GM23338 (cell line): ENCODE measurements around the gene GALNT7.

ENCODE experiments used
- CREB1 ChIP-seq: fragments of 250-450 bp; sonication (Bioruptor Pico); IDR thresholded peaks from 2 replicates; pipeline ENCODE4 v1.5.0; 2020; ENCODE audit warnings: low read depth, mild to moderate bottlenecking, moderate library complexity
- EZH2 ChIP-seq: fragments of 200-600 bp; sonication (generic); IDR thresholded peaks from one replicate; pipeline ENCODE4 v1.8.0; 2017; ENCODE audit warnings: antibody characterized with exemption, mild to moderate bottlenecking, low read depth; ENCODE audit not compliant: unreplicated experiment
- EZH2phosphoT487 ChIP-seq: fragments of 200-600 bp; sonication (generic); IDR thresholded peaks from one replicate; pipeline ENCODE4 v1.8.1; 2018; ENCODE audit warnings: antibody characterized with exemption; ENCODE audit not compliant: unreplicated experiment
- NANOG ChIP-seq: IDR thresholded peaks from 2 replicates; pipeline ENCODE4 v1.6.1; 2016; ENCODE audit warnings: antibody characterized with exemption, borderline replicate concordance
- POLR2AphosphoS5 ChIP-seq: IDR thresholded peaks from 2 replicates; pipeline ENCODE4 v1.6.1; 2016; ENCODE audit warnings: antibody characterized with exemption, low read depth
- STAT1 ChIP-seq: IDR thresholded peaks from one replicate; pipeline ENCODE4 v1.6.1; 2016; ENCODE audit warnings: antibody characterized with exemption; ENCODE audit not compliant: unreplicated experiment
- TF ChIP-seq, protein P1 (sequence below), 2 experiments: fragments of 200-600 bp in 1 of 2; sonication (generic) in 1 of 2; conservative IDR thresholded peaks; 2 replicates each; pipeline versions ENCODE4 v1.5.1 to v1.6.1; 2016 to 2017; ENCODE audit warnings: antibody characterized with exemption in 2 of 2, low read depth in 2 of 2, mild to moderate bottlenecking in 2 of 2, moderate library complexity in 1 of 2
- TF ChIP-seq, protein P2 (sequence below): IDR thresholded peaks from one replicate; pipeline ENCODE4 v1.6.1; 2018; ENCODE audit warnings: antibody characterized with exemption; ENCODE audit not compliant: unreplicated experiment

DNA sequence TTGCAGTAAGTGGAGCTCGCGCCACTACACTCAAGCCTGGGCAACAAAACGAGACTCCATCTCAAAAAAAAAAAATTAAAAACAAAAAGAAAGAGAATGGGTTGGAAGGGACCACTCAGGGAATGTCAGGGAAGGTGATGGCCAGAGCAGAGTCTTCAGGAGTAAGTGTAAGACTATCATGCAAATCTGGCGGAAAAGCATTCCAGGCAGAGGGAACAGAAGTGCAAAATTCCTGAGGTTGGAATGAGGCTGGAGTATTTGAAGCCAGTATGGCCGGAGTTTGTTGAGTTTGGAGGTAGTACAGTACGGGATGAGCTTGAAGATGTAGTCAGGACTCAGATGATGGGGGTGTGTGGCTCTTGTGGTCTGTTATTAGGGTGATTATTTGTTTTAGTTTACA, 7.4 kb downstream of the GALNT7 start:
- TF ChIP-seq, protein P1, sequence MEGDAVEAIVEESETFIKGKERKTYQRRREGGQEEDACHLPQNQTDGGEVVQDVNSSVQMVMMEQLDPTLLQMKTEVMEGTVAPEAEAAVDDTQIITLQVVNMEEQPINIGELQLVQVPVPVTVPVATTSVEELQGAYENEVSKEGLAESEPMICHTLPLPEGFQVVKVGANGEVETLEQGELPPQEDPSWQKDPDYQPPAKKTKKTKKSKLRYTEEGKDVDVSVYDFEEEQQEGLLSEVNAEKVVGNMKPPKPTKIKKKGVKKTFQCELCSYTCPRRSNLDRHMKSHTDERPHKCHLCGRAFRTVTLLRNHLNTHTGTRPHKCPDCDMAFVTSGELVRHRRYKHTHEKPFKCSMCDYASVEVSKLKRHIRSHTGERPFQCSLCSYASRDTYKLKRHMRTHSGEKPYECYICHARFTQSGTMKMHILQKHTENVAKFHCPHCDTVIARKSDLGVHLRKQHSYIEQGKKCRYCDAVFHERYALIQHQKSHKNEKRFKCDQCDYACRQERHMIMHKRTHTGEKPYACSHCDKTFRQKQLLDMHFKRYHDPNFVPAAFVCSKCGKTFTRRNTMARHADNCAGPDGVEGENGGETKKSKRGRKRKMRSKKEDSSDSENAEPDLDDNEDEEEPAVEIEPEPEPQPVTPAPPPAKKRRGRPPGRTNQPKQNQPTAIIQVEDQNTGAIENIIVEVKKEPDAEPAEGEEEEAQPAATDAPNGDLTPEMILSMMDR (conservative IDR thresholded peaks at IDR 0.05; ENCODE audit: low read depth in 2 of 2) = no peak
- TF ChIP-seq EZH2 (no peak), EZH2phosphoT487 (no peak), POLR2AphosphoS5 (no peak), NANOG (no peak), CREB1 (CRISPR knock-in tag) (no peak), STAT1 (no peak)
- TF ChIP-seq, protein P2, sequence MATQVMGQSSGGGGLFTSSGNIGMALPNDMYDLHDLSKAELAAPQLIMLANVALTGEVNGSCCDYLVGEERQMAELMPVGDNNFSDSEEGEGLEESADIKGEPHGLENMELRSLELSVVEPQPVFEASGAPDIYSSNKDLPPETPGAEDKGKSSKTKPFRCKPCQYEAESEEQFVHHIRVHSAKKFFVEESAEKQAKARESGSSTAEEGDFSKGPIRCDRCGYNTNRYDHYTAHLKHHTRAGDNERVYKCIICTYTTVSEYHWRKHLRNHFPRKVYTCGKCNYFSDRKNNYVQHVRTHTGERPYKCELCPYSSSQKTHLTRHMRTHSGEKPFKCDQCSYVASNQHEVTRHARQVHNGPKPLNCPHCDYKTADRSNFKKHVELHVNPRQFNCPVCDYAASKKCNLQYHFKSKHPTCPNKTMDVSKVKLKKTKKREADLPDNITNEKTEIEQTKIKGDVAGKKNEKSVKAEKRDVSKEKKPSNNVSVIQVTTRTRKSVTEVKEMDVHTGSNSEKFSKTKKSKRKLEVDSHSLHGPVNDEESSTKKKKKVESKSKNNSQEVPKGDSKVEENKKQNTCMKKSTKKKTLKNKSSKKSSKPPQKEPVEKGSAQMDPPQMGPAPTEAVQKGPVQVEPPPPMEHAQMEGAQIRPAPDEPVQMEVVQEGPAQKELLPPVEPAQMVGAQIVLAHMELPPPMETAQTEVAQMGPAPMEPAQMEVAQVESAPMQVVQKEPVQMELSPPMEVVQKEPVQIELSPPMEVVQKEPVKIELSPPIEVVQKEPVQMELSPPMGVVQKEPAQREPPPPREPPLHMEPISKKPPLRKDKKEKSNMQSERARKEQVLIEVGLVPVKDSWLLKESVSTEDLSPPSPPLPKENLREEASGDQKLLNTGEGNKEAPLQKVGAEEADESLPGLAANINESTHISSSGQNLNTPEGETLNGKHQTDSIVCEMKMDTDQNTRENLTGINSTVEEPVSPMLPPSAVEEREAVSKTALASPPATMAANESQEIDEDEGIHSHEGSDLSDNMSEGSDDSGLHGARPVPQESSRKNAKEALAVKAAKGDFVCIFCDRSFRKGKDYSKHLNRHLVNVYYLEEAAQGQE = no peak
